ENCODE data around the gene IL1RAPL1. TPM values are rescaled to one million over a fixed set of nuclear protein-coding genes. Genes with fewer than 3 reads are reported as not detected.

The IL1RAPL1 gene
- total RNA-seq, 2 experiments from 2014 or later, result not detected

DNA sequence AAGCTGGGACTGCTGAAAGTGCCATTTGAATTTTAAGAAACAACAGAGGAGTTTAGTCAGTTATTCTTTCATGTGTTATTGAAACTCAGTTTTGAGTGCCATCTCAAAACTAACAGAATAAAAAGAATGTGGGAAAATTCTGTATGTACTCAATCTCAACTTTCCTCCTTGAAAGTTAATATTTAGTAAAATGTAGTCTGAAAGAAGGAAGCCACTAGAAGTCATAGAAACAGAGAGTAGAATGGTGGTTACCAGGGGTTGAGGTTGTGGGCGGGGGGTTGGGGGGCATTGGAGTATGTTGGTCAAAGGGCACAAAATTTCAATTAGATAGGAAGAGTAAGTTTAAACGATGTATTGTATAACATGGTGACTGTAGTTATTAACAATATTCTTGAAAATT is 999.9 kb downstream of the IL1RAPL1 start:
- H3K27ac Mint-ChIP-seq, result no peak overlapping the region
- H3K36me3 Mint-ChIP-seq, result no peaks in the 10 kb centered on the region
- H3K4me3 Mint-ChIP-seq, result no peak overlapping the region
- no peaks in the 10 kb centered on the region for H3K27me3 Mint-ChIP-seq
- DNase-seq, result no peak
- H3K9me3 Mint-ChIP-seq, result no peaks in the 10 kb centered on the region
- H3K4me1 Mint-ChIP-seq, result no peaks in the 10 kb centered on the region

- no peak overlapping the region for H3K4me3 Mint-ChIP-seq
- H3K4me1 Mint-ChIP-seq, result no peaks in the 10 kb centered on the region
- H3K36me3 Mint-ChIP-seq, result no peaks in the 10 kb centered on the region
- no peak for DNase-seq
- H3K9me3 Mint-ChIP-seq, result peaks cover 2% of the 10 kb centered on the region
- H3K27ac Mint-ChIP-seq, result no peak overlapping the region
- no peaks in the 10 kb centered on the region for H3K27me3 Mint-ChIP-seq
Observed at GRCh38 chrX:29590921-29591320, 1003.7 kb downstream of the IL1RAPL1 start.

- no peak overlapping the region for H3K27ac Mint-ChIP-seq
- no peaks in the 10 kb centered on the region for H3K9me3 Mint-ChIP-seq
- H3K4me1 Mint-ChIP-seq, result no peaks in the 10 kb centered on the region
- H3K27me3 Mint-ChIP-seq, result no peaks in the 10 kb centered on the region
- H3K4me3 Mint-ChIP-seq, result no peak overlapping the region
- DNase-seq, result no peak
- H3K36me3 Mint-ChIP-seq, result no peaks in the 10 kb centered on the region
Observed at GRCh38 chrX:29604381-29604780, 1017.1 kb downstream of the IL1RAPL1 start.

DNA sequence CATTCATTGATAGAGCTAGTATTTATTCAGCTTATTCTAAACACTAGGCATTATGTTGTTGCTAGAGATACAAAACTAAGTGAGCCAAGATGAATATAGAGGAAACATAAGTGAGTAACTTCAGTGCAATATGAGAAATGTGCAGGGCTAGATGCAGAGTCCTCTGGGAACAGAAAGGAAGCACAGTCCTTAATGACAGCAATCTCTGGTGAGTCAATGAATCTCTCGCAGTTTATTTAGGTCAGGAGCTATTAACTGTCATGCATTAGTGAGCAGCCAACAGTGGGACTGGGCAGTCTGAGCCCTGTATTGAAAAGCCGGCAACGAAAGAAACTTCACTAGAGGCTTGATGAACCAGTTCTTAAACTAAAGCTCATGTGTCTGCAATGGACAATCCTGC is 1030.0 kb downstream of the IL1RAPL1 start:
- Mint-ChIP-seq H3K27me3 (no peaks in the 10 kb centered on the region), H3K36me3 (no peaks in the 10 kb centered on the region), H3K4me1 (no peaks in the 10 kb centered on the region), H3K4me3 (no peak overlapping the region), H3K9me3 (no peaks in the 10 kb centered on the region), H3K27ac (no peak overlapping the region)
- DNase-seq, result no peak

DNA sequence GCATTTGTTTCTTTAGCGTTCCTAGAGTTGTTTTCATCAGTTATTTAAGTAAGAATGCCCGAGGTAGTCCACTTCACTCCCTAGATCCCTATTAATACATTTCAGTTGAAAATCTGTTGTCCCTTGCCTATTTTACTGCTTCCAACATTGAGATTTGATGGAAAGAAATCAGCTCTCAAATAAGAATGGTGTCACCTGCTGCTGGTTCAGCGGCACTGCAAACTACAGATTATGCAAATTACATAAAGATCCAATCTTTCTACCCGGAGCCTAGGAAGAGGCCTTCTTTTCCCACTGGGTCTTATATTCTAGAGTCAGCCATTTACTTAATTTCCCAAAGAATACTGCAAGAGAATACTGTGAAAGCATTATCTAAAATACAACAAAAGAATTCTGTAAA is 1030.5 kb downstream of the IL1RAPL1 start:
- Mint-ChIP-seq H3K27ac (no peak overlapping the region), H3K4me1 (no peaks in the 10 kb centered on the region), H3K36me3 (no peaks in the 10 kb centered on the region), H3K27me3 (no peaks in the 10 kb centered on the region), H3K4me3 (no peak overlapping the region), H3K9me3 (no peaks in the 10 kb centered on the region)
- no peak for DNase-seq

- Mint-ChIP-seq H3K4me3 (no peak overlapping the region), H3K4me1 (no peaks in the 10 kb centered on the region), H3K27me3 (no peaks in the 10 kb centered on the region), H3K27ac (no peak overlapping the region), H3K9me3 (no peaks in the 10 kb centered on the region), H3K36me3 (no peaks in the 10 kb centered on the region)
- no peak for DNase-seq
Observed at GRCh38 chrX:29627833-29628232, 1040.6 kb downstream of the IL1RAPL1 start.

- Mint-ChIP-seq H3K4me3 (no peak overlapping the region), H3K36me3 (no peaks in the 10 kb centered on the region), H3K9me3 (no peaks in the 10 kb centered on the region), H3K27me3 (no peaks in the 10 kb centered on the region), H3K27ac (no peak overlapping the region), H3K4me1 (no peaks in the 10 kb centered on the region)
- DNase-seq, result no peak
Observed at GRCh38 chrX:29634516-29634915, 1047.3 kb downstream of the IL1RAPL1 start.

GRCh38 chrX:29636331-29636730 is 1049.1 kb downstream of the IL1RAPL1 start:
- Mint-ChIP-seq H3K4me1 (no peaks in the 10 kb centered on the region), H3K9me3 (no peaks in the 10 kb centered on the region), H3K27ac (no peak overlapping the region), H3K27me3 (no peaks in the 10 kb centered on the region), H3K4me3 (no peak overlapping the region), H3K36me3 (no peaks in the 10 kb centered on the region)
- DNase-seq, result no peak

- Mint-ChIP-seq H3K27me3 (no peaks in the 10 kb centered on the region), H3K27ac (no peak overlapping the region), H3K36me3 (no peaks in the 10 kb centered on the region), H3K9me3 (no peaks in the 10 kb centered on the region), H3K4me1 (no peaks in the 10 kb centered on the region), H3K4me3 (no peak overlapping the region)
- no peak for DNase-seq
Observed at GRCh38 chrX:29640106-29640505, 1052.9 kb downstream of the IL1RAPL1 start.

DNA sequence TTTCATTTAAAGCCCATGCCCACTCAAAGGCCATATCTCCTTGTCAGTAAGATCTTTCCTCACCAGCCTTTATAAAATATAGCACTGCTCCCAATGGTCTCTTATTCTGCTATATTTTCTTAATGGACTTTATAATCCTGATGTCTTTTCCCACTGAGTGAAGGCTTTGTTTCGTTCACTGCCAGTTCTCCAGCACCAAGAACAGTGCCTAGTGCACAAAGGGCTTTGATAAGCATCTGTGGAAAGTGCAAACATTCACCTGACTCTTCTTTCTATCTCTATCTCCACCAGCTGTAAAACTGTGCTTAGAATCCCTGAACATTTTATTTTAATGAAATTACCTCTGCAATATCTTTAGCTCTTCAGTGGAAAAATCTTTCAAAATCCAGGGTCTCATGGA is 1054.2 kb downstream of the IL1RAPL1 start:
- H3K27me3 Mint-ChIP-seq, result no peaks in the 10 kb centered on the region

GRCh38 chrX:29643181-29643580 is 1055.9 kb downstream of the IL1RAPL1 start:
- Mint-ChIP-seq H3K4me1 (no peaks in the 10 kb centered on the region), H3K36me3 (no peaks in the 10 kb centered on the region), H3K27ac (no peak overlapping the region), H3K27me3 (no peaks in the 10 kb centered on the region), H3K9me3 (no peaks in the 10 kb centered on the region), H3K4me3 (no peak overlapping the region)
- no peak for DNase-seq

More for the DNA sequence above, 1054.2 kb downstream of the IL1RAPL1 start:
- Mint-ChIP-seq H3K27ac (no peak overlapping the region), H3K4me3 (no peak overlapping the region), H3K36me3 (no peaks in the 10 kb centered on the region), H3K4me1 (no peaks in the 10 kb centered on the region), H3K9me3 (no peaks in the 10 kb centered on the region)
- DNase-seq, result no peak

GRCh38 chrX:29648161-29648560 is 1060.9 kb downstream of the IL1RAPL1 start:
- H3K9me3 Mint-ChIP-seq, result no peaks in the 10 kb centered on the region
- no peaks in the 10 kb centered on the region for H3K4me1 Mint-ChIP-seq
- no peaks in the 10 kb centered on the region for H3K36me3 Mint-ChIP-seq
- H3K27me3 Mint-ChIP-seq, result no peaks in the 10 kb centered on the region
- H3K4me3 Mint-ChIP-seq, result no peak overlapping the region
- no peak overlapping the region for H3K27ac Mint-ChIP-seq
- no peak for DNase-seq

DNA sequence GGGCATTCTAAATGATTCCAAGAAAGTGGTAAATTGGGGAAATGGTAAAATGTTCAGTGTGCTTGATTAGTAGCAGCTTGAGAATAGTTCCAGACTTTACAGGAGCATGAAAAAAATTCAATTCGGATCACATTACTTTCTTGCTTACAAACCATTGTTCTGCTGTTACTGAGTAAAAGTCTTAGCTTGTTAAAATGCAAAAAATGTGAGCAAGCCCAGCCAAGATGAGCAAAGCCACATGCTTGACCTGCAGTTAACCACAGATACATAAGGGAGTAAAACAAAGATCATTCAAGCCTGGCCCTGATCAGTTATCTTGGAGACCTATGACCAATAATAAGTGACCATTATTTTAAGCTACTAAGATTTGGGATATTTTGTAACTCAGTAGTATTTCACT is 1065.2 kb downstream of the IL1RAPL1 start:
- no peak for DNase-seq
- Mint-ChIP-seq H3K27me3 (no peaks in the 10 kb centered on the region), H3K4me1 (no peaks in the 10 kb centered on the region), H3K27ac (no peak overlapping the region), H3K9me3 (no peaks in the 10 kb centered on the region), H3K36me3 (no peaks in the 10 kb centered on the region), H3K4me3 (no peak overlapping the region)

- H3K36me3 Mint-ChIP-seq, result no peaks in the 10 kb centered on the region
- no peaks in the 10 kb centered on the region for H3K9me3 Mint-ChIP-seq
- no peak overlapping the region for H3K27ac Mint-ChIP-seq
- no peaks in the 10 kb centered on the region for H3K27me3 Mint-ChIP-seq
- no peak overlapping the region for H3K4me3 Mint-ChIP-seq
- DNase-seq, result no peak
- no peaks in the 10 kb centered on the region for H3K4me1 Mint-ChIP-seq
Observed at GRCh38 chrX:29653721-29654120, 1066.5 kb downstream of the IL1RAPL1 start.

DNA sequence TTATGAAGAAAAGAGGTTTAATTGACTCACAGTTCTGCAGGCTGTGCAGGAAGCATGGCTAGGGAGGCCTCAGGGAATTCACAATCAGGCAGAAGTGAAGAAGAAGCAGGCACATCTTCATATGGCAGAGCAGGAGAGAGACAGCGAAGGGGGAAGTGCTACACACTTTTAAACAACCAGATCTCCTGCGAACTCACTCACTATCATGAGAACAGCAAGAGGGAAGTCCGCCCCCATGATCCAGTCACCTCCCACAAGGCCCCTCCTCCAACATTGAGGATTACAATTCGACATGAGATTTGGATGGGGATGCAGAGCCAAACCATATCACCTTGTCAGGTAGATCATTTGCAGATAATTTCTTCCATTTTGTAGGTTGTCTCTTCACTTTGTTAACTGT is 1072.7 kb downstream of the IL1RAPL1 start:
- H3K9me3 Mint-ChIP-seq, result no peaks in the 10 kb centered on the region
- no peaks in the 10 kb centered on the region for H3K27me3 Mint-ChIP-seq
- H3K4me3 Mint-ChIP-seq, result no peak overlapping the region
- no peaks in the 10 kb centered on the region for H3K36me3 Mint-ChIP-seq
- no peaks in the 10 kb centered on the region for H3K4me1 Mint-ChIP-seq
- H3K27ac Mint-ChIP-seq, result no peak overlapping the region
- DNase-seq, result no peak

GRCh38 chrX:29661290-29661689 is 1074.0 kb downstream of the IL1RAPL1 start:
- Mint-ChIP-seq H3K27ac (no peak overlapping the region), H3K9me3 (no peaks in the 10 kb centered on the region), H3K4me1 (no peaks in the 10 kb centered on the region), H3K27me3 (no peaks in the 10 kb centered on the region), H3K4me3 (no peak overlapping the region), H3K36me3 (no peaks in the 10 kb centered on the region)
- no peak for DNase-seq

GRCh38 chrX:29662101-29662500 is 1074.9 kb downstream of the IL1RAPL1 start:
- Mint-ChIP-seq H3K4me3 (no peak overlapping the region), H3K4me1 (no peaks in the 10 kb centered on the region), H3K36me3 (no peaks in the 10 kb centered on the region), H3K9me3 (no peaks in the 10 kb centered on the region), H3K27ac (no peak overlapping the region), H3K27me3 (no peaks in the 10 kb centered on the region)
- DNase-seq, result no peak

All from activated naive CD8-positive, alpha-beta T cell treated with anti-CD3 and anti-CD28 coated beads for 36 hours (primary cell).